Endothelial cell of umbilical vein (primary cell): ENCODE measurements around the gene HSPB6. TPM values are rescaled to one million over a fixed set of nuclear protein-coding genes. Genes with fewer than 3 reads are reported as not detected.

Experiments used
- BruUV-seq: library from RNA; stranded (reverse); fragments of 400-500 nt; replicated peaks from 2 replicates; lab custom pipeline; 2021; lab: Mats Ljungman, UMichigan
- CTCF ChIA-PET: fragments of 300-600, 350-600 bp; sonication (Branson Sonifier 250); formaldehyde crosslinking; loops from one replicate; lab custom pipeline; 2021; ENCODE audit warnings: antibody characterized with exemption, inconsistent platforms; lab: Charles Lee
- POLR2A ChIA-PET: fragments of 300-600, 350-600 bp; sonication (Branson Sonifier 250); formaldehyde crosslinking; loops from one replicate; lab custom pipeline; 2021; ENCODE audit warnings: antibody characterized with exemption, inconsistent platforms; lab: Charles Lee
- DNase-seq: peaks from one replicate; pipeline ENCODE4 v3.0.0-alpha.2; 2011; ENCODE audit warnings: low read depth, low spot score
- FAIRE-seq: peaks from 2 replicates; lab custom pipeline; 2011; peaks lifted over from hg19 to GRCh38; lab: Jason Lieb, UNC
- H2AFZ ChIP-seq: 2 replicates; pipeline ENCODE4 v1.6.0; 2012; ENCODE audit warnings: low read depth, low read length, control low read depth, inconsistent platforms
- H3K27ac ChIP-seq: 2 replicates; pipeline ENCODE4 v1.5.1; 2011; ENCODE audit warnings: low read depth, mild to moderate bottlenecking, control low read depth, low read length, moderate library complexity; ENCODE audit not compliant: insufficient read depth
- H3K27me3 ChIP-seq, 2 experiments: 2 replicates each; pipeline versions ENCODE4 v1.6.0 to v1.6.1; 2011; ENCODE audit warnings: low read length in 2 of 2, mixed read lengths in 1 of 2; ENCODE audit not compliant: control insufficient read depth in 2 of 2, insufficient read depth in 2 of 2
- H3K36me3 ChIP-seq, 2 experiments: 2 replicates in 1 of 2; 3 replicates in 1 of 2; pipeline ENCODE4 v1.5.1; 2011; ENCODE audit warnings: low read length in 2 of 2, mild to moderate bottlenecking in 1 of 2, moderate library complexity in 1 of 2; ENCODE audit not compliant: control insufficient read depth in 2 of 2, insufficient read depth in 2 of 2; ENCODE audit errors: extremely low read depth in 1 of 2
- H3K4me1 ChIP-seq: 3 replicates; pipeline ENCODE4 v1.5.1; 2011; ENCODE audit warnings: mild to moderate bottlenecking, low read length; ENCODE audit not compliant: control insufficient read depth, insufficient read depth; ENCODE audit errors: extremely low read depth
- H3K4me2 ChIP-seq: 2 replicates; pipeline ENCODE4 v1.6.1; 2011; ENCODE audit warnings: low read length, control low read depth, mixed read lengths; ENCODE audit not compliant: insufficient read depth
- H3K4me3 ChIP-seq, 3 experiments: fragments of 200-600 bp in 1 of 3; sonication (generic), shearing (Covaris generic) in 1 of 3; replicated peaks in 1 of 3; 2 replicates each; pipeline ENCODE4 v1.5.1; 2011 to 2016; ENCODE audit warnings: control low read depth in 3 of 3, low read length in 3 of 3, mild to moderate bottlenecking in 2 of 3, inconsistent platforms in 1 of 3, low read depth in 1 of 3, moderate library complexity in 1 of 3; ENCODE audit not compliant: insufficient read depth in 1 of 3
- H3K79me2 ChIP-seq: 2 replicates; pipeline ENCODE4 v1.6.0; 2012; ENCODE audit warnings: low read length, inconsistent platforms; ENCODE audit not compliant: control insufficient read depth, insufficient read depth
- H3K9ac ChIP-seq: replicated peaks from 2 replicates; pipeline ENCODE3; 2011; ENCODE audit warnings: low read length, control low read depth; ENCODE audit not compliant: insufficient read depth; ENCODE audit errors: extremely low read depth
- H3K9me1 ChIP-seq: replicated peaks from 3 replicates; pipeline ENCODE4 v1.6.0; 2011; ENCODE audit warnings: mild to moderate bottlenecking, low read length; ENCODE audit not compliant: control insufficient read depth, insufficient read depth; ENCODE audit errors: extremely low read depth
- H3K9me3 ChIP-seq: replicated peaks from 2 replicates; pipeline ENCODE4 v1.5.1; 2012; ENCODE audit warnings: low read length, inconsistent platforms; ENCODE audit not compliant: control insufficient read depth, insufficient read depth
- H4K20me1 ChIP-seq: replicated peaks from 2 replicates; pipeline ENCODE3; 2011; ENCODE audit warnings: mild to moderate bottlenecking, low read length; ENCODE audit not compliant: control insufficient read depth, insufficient read depth; ENCODE audit errors: extremely low read depth
- CTCF ChIP-seq, 2 donors: IDR thresholded peaks; 1 replicate in 1 of 2; 2 replicates in 1 of 2; pipeline ENCODE4 v1.5.1; 2011; ENCODE audit warnings: low read length in 2 of 2, mild to moderate bottlenecking in 2 of 2, moderate library complexity in 2 of 2, control low read depth in 1 of 2, inconsistent platforms in 1 of 2, low read depth in 1 of 2; ENCODE audit not compliant: insufficient read depth in 1 of 2; ENCODE audit errors: extremely low read depth in 1 of 2
- EZH2 ChIP-seq: IDR thresholded peaks from 2 replicates; pipeline ENCODE4 v1.6.1; 2012; ENCODE audit warnings: borderline replicate concordance, low read depth, mild to moderate bottlenecking, moderate library complexity, low read length, inconsistent platforms; ENCODE audit not compliant: severe bottlenecking
- FOS ChIP-seq: IDR thresholded peaks from 2 replicates; pipeline ENCODE4 v1.6.1; 2011; ENCODE audit warnings: mild to moderate bottlenecking, low read length, moderate library complexity, borderline replicate concordance; ENCODE audit not compliant: insufficient read depth
- GATA2 ChIP-seq: IDR thresholded peaks from 2 replicates; pipeline ENCODE4 v1.7.0; 2011; ENCODE audit warnings: low read depth, mild to moderate bottlenecking, moderate library complexity, mixed read lengths, low read length; ENCODE audit not compliant: insufficient read length, insufficient read depth
- JUN ChIP-seq: IDR thresholded peaks from 2 replicates; pipeline ENCODE4 v1.6.1; 2011; ENCODE audit warnings: borderline replicate concordance, low read depth; ENCODE audit not compliant: insufficient read length, insufficient read depth
- MAX ChIP-seq: IDR thresholded peaks from 2 replicates; pipeline ENCODE4 v1.6.1; 2011; ENCODE audit not compliant: insufficient read depth, insufficient read length
- MYC ChIP-seq: IDR thresholded peaks from one replicate; pipeline ENCODE4 v1.6.1; 2011; ENCODE audit warnings: mild to moderate bottlenecking, low read depth, low read length
- POLR2A ChIP-seq: IDR thresholded peaks from 2 replicates; pipeline ENCODE4 v1.6.1; 2012; ENCODE audit warnings: low read depth, mild to moderate bottlenecking, control low read depth, low read length
- POLR2AphosphoS5 ChIP-seq: IDR thresholded peaks from 2 replicates; pipeline ENCODE4 v1.6.1; 2012; ENCODE audit warnings: low read depth, mild to moderate bottlenecking, control low read depth, low read length, moderate library complexity; ENCODE audit not compliant: insufficient read depth
- dilution Hi-C: fragments of 300-500 bp; cut with MboI; formaldehyde crosslinking; loops from one replicate; pipeline ENCODE4 v1.15.0; 2019; ENCODE audit warnings: low sequenced_read_pairs; ENCODE audit not compliant: extremely low pct_ligation_motif_present
- intact Hi-C: fragments of 100-400 bp; cut with micrococcal nuclease; formaldehyde crosslinking; loops from one replicate; pipeline ENCODE4 v1.10.0; 2022
- polyA plus RNA-seq, 4 experiments: library from polyadenylated mRNA; depleted of rRNA in 3 of 4; stranded (reverse) in 3 of 4; unstranded in 1 of 4; fragments of >200 nt; gene quantifications; 2 replicates each; pipeline versions ENCODE4 v1.2.1 to v1.2.3, GENCODE V29; 2011 to 2012; ENCODE audit warnings: missing spikeins in 1 of 4
- total RNA-seq: library from RNA; stranded (reverse); gene quantifications from 2 replicates; pipeline ENCODE4 v1.2.3, GENCODE V29; 2021

HSPB6 gene
- total and polyA plus RNA-seq, 2 donors (not counting 3 experiments of a cell fraction or from before 2014, with no cell fraction given): 3.4 to 6.2 TPM

GRCh38 chr19:35785339-35785627 is 28.5 kb upstream of the HSPB6 start:
- no peak overlapping the region for H3K4me2 ChIP-seq
- H2AFZ ChIP-seq: no peak overlapping the region
- peaks cover 0 to 4% of the 10 kb centered on the region in 2 experiments for H3K36me3 ChIP-seq
- H3K27ac ChIP-seq: no peak overlapping the region
- intact Hi-C loops (no loop called here), dilution Hi-C loops (no loop called here)
- POLR2A ChIA-PET: interaction anchor here (0.9 kb wide), 1 partner anchor 37 kb away, joined by 3 read pairs; the partner anchor contains the start of gene LIN37
- BruUV-seq: no TSS peak
- CTCF ChIA-PET: no interaction called here
- no peaks in the 10 kb centered on the region for H3K4me1 ChIP-seq
- FAIRE-seq (no peak), DNase-seq (no peak)
- H3K9me3 ChIP-seq: no peaks in the 10 kb centered on the region
- H4K20me1 ChIP-seq: no peaks in the 10 kb centered on the region
- H3K9ac ChIP-seq: no peak overlapping the region
- H3K27me3 ChIP-seq: no peaks in the 10 kb centered on the region
- H3K79me2 ChIP-seq: no peaks in the 10 kb centered on the region
- TF ChIP-seq POLR2A (no peak), FOS (no peak), MYC (no peak), EZH2 (no peak), POLR2AphosphoS5 (no peak), CTCF (IDR thresholded peaks at IDR 0.05; ENCODE audit: extremely low read depth in 1 of 2, insufficient read depth in 1 of 2, low read depth in 1 of 2, low read length in 2 of 2) (no peak), GATA2 (no peak), MAX (no peak), JUN (no peak)
- no peak overlapping the region for H3K4me3 ChIP-seq
- no peaks in the 10 kb centered on the region for H3K9me1 ChIP-seq
